Astrocyte (in vitro differentiated cells and primary cell): Measurements from ENCODE around the gene LRBA. TPM values are rescaled to one million over a fixed set of nuclear protein-coding genes. Genes with fewer than 3 reads are reported as not detected.
A peak's percentile ranks its signal among the peaks of the same experiment; 100 is the strongest.

Experiments used
- DNase-seq: peaks from one replicate; pipeline ENCODE4 v3.0.0-alpha.2; 2010; ENCODE audit warnings: low read depth
- FAIRE-seq: peaks from 2 replicates; lab custom pipeline; 2011; peaks lifted over from hg19 to GRCh38; lab: Jason Lieb, UNC
- H2AFZ ChIP-seq: 2 replicates; pipeline ENCODE4 v1.6.0; 2012; ENCODE audit warnings: low read depth, low read length, inconsistent platforms
- H3K27ac ChIP-seq: 2 replicates; pipeline ENCODE4 v1.5.1; 2011; ENCODE audit warnings: low read depth, low read length, inconsistent platforms
- H3K27me3 ChIP-seq: 2 replicates; pipeline ENCODE4 v1.6.0; 2011; ENCODE audit warnings: low read length, inconsistent platforms; ENCODE audit not compliant: insufficient read depth
- H3K36me3 ChIP-seq: 2 replicates; pipeline ENCODE4 v1.5.1; 2011; ENCODE audit warnings: low read length, inconsistent platforms; ENCODE audit not compliant: insufficient read depth
- H3K4me1 ChIP-seq: 2 replicates; pipeline ENCODE4 v1.5.1; 2011; ENCODE audit warnings: low read length, inconsistent platforms; ENCODE audit not compliant: insufficient read depth
- H3K4me2 ChIP-seq: 2 replicates; pipeline ENCODE4 v1.6.0; 2012; ENCODE audit warnings: low read length, inconsistent platforms
- H3K4me3 ChIP-seq: 2 replicates; pipeline ENCODE4 v1.5.1; 2011; ENCODE audit warnings: low read depth, mild to moderate bottlenecking, low read length, inconsistent platforms; ENCODE audit not compliant: insufficient read depth
- H3K79me2 ChIP-seq: 2 replicates; pipeline ENCODE4 v1.6.0; 2012; ENCODE audit warnings: mild to moderate bottlenecking, low read length, inconsistent platforms; ENCODE audit not compliant: insufficient read depth
- H3K9ac ChIP-seq: 2 replicates; pipeline ENCODE4 v1.6.0; 2012; ENCODE audit warnings: mild to moderate bottlenecking, low read length, inconsistent platforms
- H3K9me3 ChIP-seq: 2 replicates; pipeline ENCODE4 v1.5.1; 2012; ENCODE audit warnings: low read depth, mild to moderate bottlenecking, low read length, inconsistent platforms; ENCODE audit not compliant: insufficient read depth
- H4K20me1 ChIP-seq: 2 replicates; pipeline ENCODE4 v1.6.0; 2012; ENCODE audit warnings: low read length, inconsistent platforms; ENCODE audit not compliant: insufficient read depth
- H3K27ac Mint-ChIP-seq: one replicate; pipeline ENCODE4 v1.8.0; 2021; ENCODE audit warnings: mild to moderate bottlenecking, mixed read lengths; ENCODE audit not compliant: unreplicated experiment
- H3K27me3 Mint-ChIP-seq: one replicate; pipeline ENCODE4 v1.8.0; 2021; ENCODE audit warnings: low read depth, mixed read lengths; ENCODE audit not compliant: unreplicated experiment
- H3K36me3 Mint-ChIP-seq: one replicate; pipeline ENCODE4 v1.8.0; 2021; ENCODE audit warnings: low read depth, mixed read lengths; ENCODE audit not compliant: unreplicated experiment
- H3K4me1 Mint-ChIP-seq: one replicate; pipeline ENCODE4 v1.8.0; 2021; ENCODE audit warnings: low read depth, mixed read lengths; ENCODE audit not compliant: unreplicated experiment
- H3K4me3 Mint-ChIP-seq: one replicate; pipeline ENCODE4 v1.8.0; 2021; ENCODE audit warnings: mild to moderate bottlenecking, moderate library complexity, mixed read lengths; ENCODE audit not compliant: unreplicated experiment
- H3K9me3 Mint-ChIP-seq: one replicate; pipeline ENCODE4 v1.8.0; 2021; ENCODE audit warnings: mild to moderate bottlenecking, mixed read lengths; ENCODE audit not compliant: unreplicated experiment
- EZH2 ChIP-seq: IDR thresholded peaks from 2 replicates; pipeline ENCODE4 v1.6.1; 2012; ENCODE audit warnings: mild to moderate bottlenecking, low read length, inconsistent platforms; ENCODE audit not compliant: insufficient read depth
- total RNA-seq: library from RNA; stranded (reverse); gene quantifications from 2 replicates; pipeline ENCODE4 v1.2.1, GENCODE V29; 2021
- TF ChIP-seq, protein P1 (sequence below): IDR thresholded peaks from 2 replicates; pipeline ENCODE4 v1.5.1; 2011; ENCODE audit warnings: low read depth, mild to moderate bottlenecking, inconsistent platforms, low read length, moderate library complexity; ENCODE audit not compliant: insufficient read depth

The LRBA gene
- total RNA-seq, 1 donor from 2014 or later = 25.3 TPM

DNA sequence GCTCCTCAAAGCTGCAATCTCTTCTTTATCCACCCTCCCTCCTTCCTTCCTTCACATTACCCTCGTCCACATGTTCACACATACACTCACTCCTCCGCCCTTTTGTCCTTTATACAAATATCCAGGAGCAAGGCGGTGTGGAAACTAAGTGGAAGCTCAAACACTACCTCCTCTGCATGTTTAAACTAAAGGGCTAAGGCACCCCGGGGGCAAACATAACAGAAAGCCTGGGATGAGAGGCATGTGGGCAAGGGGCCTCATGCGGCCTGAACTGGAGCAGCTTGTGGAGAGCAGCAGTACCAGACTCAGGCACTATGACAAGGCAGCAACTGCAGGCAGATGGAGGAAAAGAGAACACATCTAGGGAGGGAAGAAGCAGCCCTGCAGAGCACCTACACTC is 423.7 kb downstream of the LRBA start:
- H3K27me3 ChIP-seq = no peaks in the 10 kb centered on the region
- H3K79me2 ChIP-seq = no peaks in the 10 kb centered on the region
- no peaks in the 10 kb centered on the region for H4K20me1 ChIP-seq
- H3K27ac ChIP-seq = no peak overlapping the region
- H3K9ac ChIP-seq = no peak overlapping the region
- peak overlapping the region; percentile 13 for H3K4me2 ChIP-seq
- H2AFZ ChIP-seq = no peak overlapping the region
- H3K36me3 ChIP-seq = no peaks in the 10 kb centered on the region
- no peaks in the 10 kb centered on the region for H3K4me1 ChIP-seq
- FAIRE-seq = no peak
- Mint-ChIP-seq H3K9me3 (no peaks in the 10 kb centered on the region), H3K27ac (no peak overlapping the region), H3K4me1 (peaks cover 2% of the 10 kb centered on the region), H3K27me3 (peaks cover 2% of the 10 kb centered on the region), H3K36me3 (no peaks in the 10 kb centered on the region), H3K4me3 (no peak overlapping the region)
- TF ChIP-seq, protein P1, sequence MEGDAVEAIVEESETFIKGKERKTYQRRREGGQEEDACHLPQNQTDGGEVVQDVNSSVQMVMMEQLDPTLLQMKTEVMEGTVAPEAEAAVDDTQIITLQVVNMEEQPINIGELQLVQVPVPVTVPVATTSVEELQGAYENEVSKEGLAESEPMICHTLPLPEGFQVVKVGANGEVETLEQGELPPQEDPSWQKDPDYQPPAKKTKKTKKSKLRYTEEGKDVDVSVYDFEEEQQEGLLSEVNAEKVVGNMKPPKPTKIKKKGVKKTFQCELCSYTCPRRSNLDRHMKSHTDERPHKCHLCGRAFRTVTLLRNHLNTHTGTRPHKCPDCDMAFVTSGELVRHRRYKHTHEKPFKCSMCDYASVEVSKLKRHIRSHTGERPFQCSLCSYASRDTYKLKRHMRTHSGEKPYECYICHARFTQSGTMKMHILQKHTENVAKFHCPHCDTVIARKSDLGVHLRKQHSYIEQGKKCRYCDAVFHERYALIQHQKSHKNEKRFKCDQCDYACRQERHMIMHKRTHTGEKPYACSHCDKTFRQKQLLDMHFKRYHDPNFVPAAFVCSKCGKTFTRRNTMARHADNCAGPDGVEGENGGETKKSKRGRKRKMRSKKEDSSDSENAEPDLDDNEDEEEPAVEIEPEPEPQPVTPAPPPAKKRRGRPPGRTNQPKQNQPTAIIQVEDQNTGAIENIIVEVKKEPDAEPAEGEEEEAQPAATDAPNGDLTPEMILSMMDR = no peak
- TF ChIP-seq EZH2 = no peak
- H3K9me3 ChIP-seq = no peaks in the 10 kb centered on the region
- H3K4me3 ChIP-seq = no peak overlapping the region
- no peak for DNase-seq

DNA sequence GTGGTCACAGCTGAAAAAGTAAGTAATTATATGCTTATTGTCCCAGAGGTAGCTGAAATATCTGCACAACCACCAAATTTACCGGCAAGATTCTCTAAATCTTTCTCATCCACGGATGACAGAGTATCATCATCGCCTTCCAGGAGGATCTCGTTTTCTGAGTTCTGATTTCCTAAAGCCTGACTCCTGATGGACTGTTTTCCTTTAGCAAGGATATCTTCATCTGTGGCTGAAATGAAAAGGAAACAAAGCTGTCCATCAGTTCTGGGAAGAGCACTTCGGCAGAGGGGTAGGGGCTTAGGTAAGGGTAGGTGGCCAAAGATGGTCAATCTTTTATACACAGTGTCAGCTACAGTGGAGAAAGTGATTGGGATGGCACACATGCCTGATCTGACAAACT is 424.5 kb downstream of the LRBA start:
- Mint-ChIP-seq H3K9me3 (no peaks in the 10 kb centered on the region), H3K4me1 (peaks cover 2% of the 10 kb centered on the region), H3K36me3 (no peaks in the 10 kb centered on the region), H3K27ac (no peak overlapping the region), H3K27me3 (peaks cover 3% of the 10 kb centered on the region), H3K4me3 (no peak overlapping the region)
- Histone ChIP-seq H3K4me3 (no peak overlapping the region), H2AFZ (no peak overlapping the region), H3K79me2 (no peaks in the 10 kb centered on the region), H3K4me2 (peak overlapping the region; percentile 4), H3K4me1 (no peaks in the 10 kb centered on the region), H3K27me3 (no peaks in the 10 kb centered on the region), H3K9me3 (no peaks in the 10 kb centered on the region), H3K9ac (no peak overlapping the region), H3K27ac (no peak overlapping the region), H3K36me3 (no peaks in the 10 kb centered on the region), H4K20me1 (no peaks in the 10 kb centered on the region)
- FAIRE-seq = no peak
- TF ChIP-seq EZH2 = no peak
- TF ChIP-seq, protein P1 = no peak
- no peak for DNase-seq

DNA sequence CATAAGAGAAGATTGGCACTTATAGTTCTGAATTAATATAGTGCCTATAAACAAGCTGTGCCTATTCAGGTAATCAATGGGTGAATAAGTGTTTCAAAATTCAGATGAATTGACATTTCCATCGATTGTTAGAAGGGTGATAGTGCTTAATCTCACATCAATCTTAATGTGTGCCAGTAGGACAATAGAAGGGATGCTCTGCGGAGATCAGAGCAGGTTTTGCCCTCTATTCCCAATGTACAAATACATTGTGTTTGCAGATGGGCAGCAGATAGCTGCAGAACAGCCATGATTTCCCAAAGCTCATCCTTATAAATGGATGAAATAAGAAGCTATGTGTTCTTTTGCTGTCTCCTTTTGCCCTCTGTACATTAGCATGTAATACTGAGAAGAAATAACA is 425.9 kb downstream of the LRBA start:
- Mint-ChIP-seq H3K27me3 (peaks cover 6% of the 10 kb centered on the region), H3K27ac (no peak overlapping the region), H3K9me3 (no peaks in the 10 kb centered on the region), H3K4me3 (no peak overlapping the region), H3K36me3 (no peaks in the 10 kb centered on the region), H3K4me1 (peaks cover 2% of the 10 kb centered on the region)
- FAIRE-seq = no peak
- H3K79me2 ChIP-seq = peaks cover 3% of the 10 kb centered on the region
- H3K9me3 ChIP-seq = no peaks in the 10 kb centered on the region
- H3K27ac ChIP-seq = no peak overlapping the region
- H4K20me1 ChIP-seq = no peaks in the 10 kb centered on the region
- TF ChIP-seq, protein P1 = no peak
- TF ChIP-seq EZH2 = no peak
- H3K4me1 ChIP-seq = no peaks in the 10 kb centered on the region
- peak overlapping the region; percentile 2 for H3K4me2 ChIP-seq
- no peak overlapping the region for H3K4me3 ChIP-seq
- peaks cover 2% of the 10 kb centered on the region for H3K27me3 ChIP-seq
- no peak overlapping the region for H2AFZ ChIP-seq
- no peak for DNase-seq
- no peak overlapping the region for H3K9ac ChIP-seq
- H3K36me3 ChIP-seq = no peaks in the 10 kb centered on the region
